IMR-90 (cell line): ENCODE results near the gene FKBP4. TPM values are rescaled to one million over a fixed set of nuclear protein-coding genes. Genes with fewer than 3 reads are reported as not detected.

Experiments used
- ATAC-seq: fragments of 200-7000 bp; cut with Tn5 transposase; 2 replicates; pipeline ENCODE4 v1.9.1; 2020; ENCODE audit warnings: low read depth, mild to moderate bottlenecking, moderate library complexity
- BruUV-seq: library from RNA; stranded (reverse); fragments of 400-500 nt; replicated peaks from 2 replicates; lab custom pipeline; 2021; lab: Mats Ljungman, UMichigan
- CTCF ChIA-PET: fragments of 300-600 bp; formaldehyde crosslinking; extraction: SDS; loops from one replicate; lab custom pipeline; 2021; ENCODE audit warnings: antibody characterized with exemption; lab: Yijun Ruan, JAX
- POLR2A ChIA-PET: fragments of 300-600 bp; sonication (Branson Sonifier 250); formaldehyde crosslinking; loops from one replicate; lab custom pipeline; 2022; ENCODE audit warnings: antibody characterized with exemption; ENCODE audit not compliant: unreplicated experiment; lab: Charles Lee
- DNase-seq: peaks from one replicate; pipeline ENCODE4 v3.0.0; 2013
- H2AFZ ChIP-seq: replicated peaks from 2 replicates; pipeline ENCODE3; 2013; ENCODE audit warnings: low read length, mild to moderate bottlenecking; ENCODE audit not compliant: poor library complexity
- H2AK5ac ChIP-seq: 2 replicates; pipeline ENCODE4 v1.6.1; 2013; ENCODE audit warnings: low read depth, low read length, inconsistent platforms
- H2AK9ac ChIP-seq: replicated peaks from 2 replicates; pipeline ENCODE3; 2013; ENCODE audit warnings: mild to moderate bottlenecking, low read depth, low read length, moderate library complexity; ENCODE audit not compliant: poor library complexity
- H2BK120ac ChIP-seq: 2 replicates; pipeline ENCODE4 v1.6.1; 2013; ENCODE audit warnings: low read depth, low read length, inconsistent platforms
- H2BK15ac ChIP-seq: 3 replicates; pipeline ENCODE4 v1.6.1; 2013; ENCODE audit warnings: low read depth, low read length, inconsistent platforms
- H2BK20ac ChIP-seq: 2 replicates; pipeline ENCODE4 v1.6.1; 2013; ENCODE audit warnings: low read depth, mild to moderate bottlenecking, inconsistent platforms, low read length, moderate library complexity
- H2BK5ac ChIP-seq: 2 replicates; pipeline ENCODE4 v1.6.1; 2013; ENCODE audit warnings: mild to moderate bottlenecking, low read depth, low read length, inconsistent platforms; ENCODE audit not compliant: poor library complexity, severe bottlenecking
- H3K14ac ChIP-seq: replicated peaks from 2 replicates; pipeline ENCODE4 v1.6.1; 2013; ENCODE audit warnings: low read depth, low read length, inconsistent platforms
- H3K18ac ChIP-seq: 2 replicates; pipeline ENCODE4 v1.6.1; 2013; ENCODE audit warnings: low read depth, low read length, control low read depth
- H3K23ac ChIP-seq: 2 replicates; pipeline ENCODE4 v1.6.1; 2013; ENCODE audit warnings: low read depth, low read length, inconsistent platforms
- H3K27ac ChIP-seq: 2 replicates; pipeline ENCODE4 v1.5.1; 2013; ENCODE audit warnings: mild to moderate bottlenecking, control low read depth, low read length; ENCODE audit not compliant: insufficient read depth
- H3K27me3 ChIP-seq: 2 replicates; pipeline ENCODE4 v1.6.1; 2013; ENCODE audit warnings: low read length; ENCODE audit not compliant: control insufficient read depth, insufficient read depth
- H3K36me3 ChIP-seq: 2 replicates; pipeline ENCODE4 v1.6.1; 2013; ENCODE audit warnings: low read length, mixed read lengths; ENCODE audit not compliant: control insufficient read depth, insufficient read depth
- H3K4ac ChIP-seq: 2 replicates; pipeline ENCODE4 v1.6.1; 2013; ENCODE audit warnings: low read depth, low read length, inconsistent platforms
- H3K4me1 ChIP-seq: 2 replicates; pipeline ENCODE4 v1.6.1; 2013; ENCODE audit warnings: low read length, mixed read lengths; ENCODE audit not compliant: control insufficient read depth, insufficient read depth
- H3K4me2 ChIP-seq: 2 replicates; pipeline ENCODE4 v1.6.1; 2013; ENCODE audit warnings: low read depth, mild to moderate bottlenecking, control low read depth, low read length, moderate library complexity
- H3K4me3 ChIP-seq: 2 replicates; pipeline ENCODE4 v1.5.1; 2013; ENCODE audit warnings: low read depth, mild to moderate bottlenecking, control low read depth, low read length, moderate library complexity; ENCODE audit not compliant: insufficient read depth
- H3K56ac ChIP-seq: 2 replicates; pipeline ENCODE4 v1.6.1; 2013; ENCODE audit warnings: low read length, inconsistent platforms; ENCODE audit not compliant: insufficient read depth; ENCODE audit errors: extremely low read depth
- H3K79me1 ChIP-seq, 2 experiments: 2 replicates each; pipeline ENCODE4 v1.6.1; 2013; ENCODE audit warnings: low read length in 2 of 2, inconsistent platforms in 1 of 2, low read depth in 1 of 2
- H3K9ac ChIP-seq: 2 replicates; pipeline ENCODE4 v1.6.1; 2013; ENCODE audit warnings: low read depth, low read length, control low read depth
- H3K9me1 ChIP-seq: 2 replicates; pipeline ENCODE4 v1.6.1; 2013; ENCODE audit warnings: low read length, inconsistent platforms; ENCODE audit not compliant: insufficient read depth
- H3K9me3 ChIP-seq: 2 replicates; pipeline ENCODE4 v1.6.1; 2013; ENCODE audit warnings: low read length; ENCODE audit not compliant: control insufficient read depth, insufficient read depth
- H4K20me1 ChIP-seq: 2 replicates; pipeline ENCODE4 v1.6.1; 2013; ENCODE audit warnings: low read length, inconsistent platforms; ENCODE audit not compliant: insufficient read depth
- H4K5ac ChIP-seq: 2 replicates; pipeline ENCODE4 v1.6.1; 2013; ENCODE audit warnings: mild to moderate bottlenecking, low read depth, low read length, control low read depth
- H4K8ac ChIP-seq, 2 experiments: 2 replicates each; pipeline ENCODE4 v1.6.1; 2013; ENCODE audit warnings: low read depth in 2 of 2, low read length in 2 of 2, control low read depth in 1 of 2, inconsistent platforms in 1 of 2
- H4K91ac ChIP-seq: 2 replicates; pipeline ENCODE4 v1.6.1; 2013; ENCODE audit warnings: low read depth, low read length, inconsistent platforms; ENCODE audit not compliant: insufficient read depth
- BHLHE40 ChIP-seq: fragments of 150-350 bp; IDR thresholded peaks from 2 replicates; pipeline ENCODE4 v1.6.1; 2016; ENCODE audit warnings: mild to moderate bottlenecking, low read depth, low read length
- CEBPB ChIP-seq: IDR thresholded peaks from 2 replicates; pipeline ENCODE4 v1.6.1; 2012; ENCODE audit warnings: low read depth, low read length, improper control_type of control experiment
- CHD1 ChIP-seq: IDR thresholded peaks from 2 replicates; pipeline ENCODE4 v1.6.1; 2012; ENCODE audit warnings: low read depth, low read length, improper control_type of control experiment
- CTCF ChIP-seq: conservative IDR thresholded peaks from 2 replicates; pipeline ENCODE4 v1.5.1; 2012; ENCODE audit warnings: mild to moderate bottlenecking, low read depth, low read length, improper control_type of control experiment
- FOS ChIP-seq: fragments of 150-350 bp; IDR thresholded peaks from 2 replicates; pipeline ENCODE4 v1.6.1; 2016; ENCODE audit warnings: low read depth, low read length
- MAFK ChIP-seq: IDR thresholded peaks from 2 replicates; pipeline ENCODE4 v1.6.1; 2012; ENCODE audit warnings: low read depth, low read length, improper control_type of control experiment
- MAZ ChIP-seq: IDR thresholded peaks from 2 replicates; pipeline ENCODE4 v1.6.1; 2012; ENCODE audit warnings: low read depth, mild to moderate bottlenecking, low read length, improper control_type of control experiment, moderate library complexity, borderline replicate concordance
- NFE2L2 ChIP-seq: fragments of 150-350 bp; IDR thresholded peaks from 2 replicates; pipeline ENCODE4 v1.6.1; 2016; ENCODE audit warnings: low read depth, mild to moderate bottlenecking, low read length
- POLR2A ChIP-seq: IDR thresholded peaks from 2 replicates; pipeline ENCODE4 v1.6.1; 2012; ENCODE audit warnings: mild to moderate bottlenecking, low read depth, low read length
- RAD21 ChIP-seq: IDR thresholded peaks from 2 replicates; pipeline ENCODE4 v1.6.1; 2012; ENCODE audit warnings: low read length, improper control_type of control experiment
- RFX5 ChIP-seq: IDR thresholded peaks from 2 replicates; pipeline ENCODE4 v1.8.0; 2012; ENCODE audit warnings: low read depth, mild to moderate bottlenecking, low read length, moderate library complexity
- SMC3 ChIP-seq: fragments of 150-350 bp; IDR thresholded peaks from 2 replicates; pipeline ENCODE4 v1.6.1; 2016; ENCODE audit warnings: low read depth, mild to moderate bottlenecking, antibody characterized with exemption, low read length, moderate library complexity
- WGBS, 2 experiments: methylation state at CpG; one replicate each; pipeline versions ENCODE4 v1.1.5 to v1.1.7; 2013; ENCODE audit warnings: missing lambda C conversion rate in 2 of 2; ENCODE audit not compliant: insufficient read length in 1 of 2; ENCODE audit errors: extremely low coverage in 2 of 2; 5-methylcytosine and 5-hydroxymethylcytosine counted together
- dilution Hi-C: fragments of 300-500 bp; cut with HindIII; formaldehyde crosslinking; loops from one replicate; pipeline ENCODE4 v1.14.3; 2018; ENCODE audit warnings: low sequenced_read_pairs; ENCODE audit not compliant: unreplicated experiment
- in situ Hi-C: fragments of 300-500 bp; cut with MboI; formaldehyde crosslinking; loops from 3 replicates; pipeline ENCODE4 v1.14.3; 2019; ENCODE audit warnings: low sequenced_read_pairs, inconsistent platforms, mixed read lengths
- intact Hi-C: fragments of 100-400 bp; cut with micrococcal nuclease; formaldehyde crosslinking; loops from 2 replicates; pipeline ENCODE4 v1.10.0; 2022
- polyA plus RNA-seq, 3 experiments: library from polyadenylated mRNA; depleted of rRNA; stranded (reverse); fragments of >200 nt; gene quantifications; 2 replicates each; pipeline ENCODE4 v1.2.3, GENCODE V29; 2012; ENCODE audit warnings: low replicate concordance in 1 of 3
- total RNA-seq: library from RNA; depleted of rRNA; stranded (reverse); fragments of >200 nt; gene quantifications from 2 replicates; pipeline ENCODE4 v1.2.3, GENCODE V29; 2012
- TF ChIP-seq, protein P1 (sequence below): fragments of 150-350 bp; IDR thresholded peaks from 2 replicates; pipeline ENCODE4 v1.6.1; 2017; ENCODE audit warnings: mild to moderate bottlenecking, antibody characterized with exemption, low read length, low read depth
- TF ChIP-seq, protein P2 (sequence below): fragments of 150-350 bp; IDR thresholded peaks from 2 replicates; pipeline ENCODE4 v1.6.1; 2016; ENCODE audit warnings: low read depth, mild to moderate bottlenecking, low read length, moderate library complexity, borderline replicate concordance

The FKBP4 gene
- total and polyA plus RNA-seq, 2 of the 4 experiments (the other 2 are of a cell fraction): 35.7 to 36.0 TPM

GRCh38 chr12:2801044-2801783, 6.4 kb downstream of the FKBP4 start:
- POLR2A ChIA-PET: no interaction called here
- H2BK15ac ChIP-seq: no peak overlapping the region
- peaks cover 43% of the 10 kb centered on the region for H3K36me3 ChIP-seq

More at GRCh38 chr12:2801044-2801783, 6.4 kb downstream of the FKBP4 start:
- H4K5ac ChIP-seq: no peak overlapping the region
- H4K8ac ChIP-seq: no peak overlapping the region
- H2BK5ac ChIP-seq: no peak overlapping the region
- 88% methylated on average over 7 of the region's 16 CpGs; no CpG with 5 or more reads in 1 of the 2 experiments for WGBS, 2 experiments
- H2AK9ac ChIP-seq: no peak overlapping the region
- H3K79me1 ChIP-seq: peaks cover 30 to 45% of the 10 kb centered on the region in 2 experiments
- no peak overlapping the region for H3K56ac ChIP-seq
- H3K4ac ChIP-seq: no peak overlapping the region
- CTCF ChIA-PET: interaction anchor here (1.1 kb wide), 1 partner anchor 13 kb away, joined by 3 read pairs; no protein-coding TSS in a partner anchor
- H2AK5ac ChIP-seq: no peak overlapping the region
- in situ Hi-C loops: no loop called here
- peaks cover 14% of the 10 kb centered on the region; the same call in 1 of the 2 replicates for H3K9me1 ChIP-seq
- peaks cover 28% of the 10 kb centered on the region for H4K20me1 ChIP-seq
- no peak overlapping the region for H3K14ac ChIP-seq
- no peak for ATAC-seq
- H2BK20ac ChIP-seq: no peak overlapping the region
- H2AFZ ChIP-seq: no peak overlapping the region
- no peak overlapping the region for H4K91ac ChIP-seq
- no TSS peak for BruUV-seq
- H3K9ac ChIP-seq: no peak overlapping the region
- H3K27me3 ChIP-seq: no peaks in the 10 kb centered on the region
- H2BK120ac ChIP-seq: no peak overlapping the region
- H3K4me2 ChIP-seq: no peak overlapping the region
- dilution Hi-C loops: no loop called here
- H3K4me1 ChIP-seq: peaks cover 16% of the 10 kb centered on the region
- TF ChIP-seq SMC3 (no peak), BHLHE40 (no peak), CHD1 (no peak), NFE2L2 (no peak), RAD21 (no peak), MAFK (no peak), RFX5 (no peak), CEBPB (no peak), POLR2A (no peak), MAZ (no peak), FOS (no peak), CTCF (no peak)
- TF ChIP-seq, protein P1, sequence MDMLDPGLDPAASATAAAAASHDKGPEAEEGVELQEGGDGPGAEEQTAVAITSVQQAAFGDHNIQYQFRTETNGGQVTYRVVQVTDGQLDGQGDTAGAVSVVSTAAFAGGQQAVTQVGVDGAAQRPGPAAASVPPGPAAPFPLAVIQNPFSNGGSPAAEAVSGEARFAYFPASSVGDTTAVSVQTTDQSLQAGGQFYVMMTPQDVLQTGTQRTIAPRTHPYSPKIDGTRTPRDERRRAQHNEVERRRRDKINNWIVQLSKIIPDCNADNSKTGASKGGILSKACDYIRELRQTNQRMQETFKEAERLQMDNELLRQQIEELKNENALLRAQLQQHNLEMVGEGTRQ: no peak
- TF ChIP-seq, protein P2, sequence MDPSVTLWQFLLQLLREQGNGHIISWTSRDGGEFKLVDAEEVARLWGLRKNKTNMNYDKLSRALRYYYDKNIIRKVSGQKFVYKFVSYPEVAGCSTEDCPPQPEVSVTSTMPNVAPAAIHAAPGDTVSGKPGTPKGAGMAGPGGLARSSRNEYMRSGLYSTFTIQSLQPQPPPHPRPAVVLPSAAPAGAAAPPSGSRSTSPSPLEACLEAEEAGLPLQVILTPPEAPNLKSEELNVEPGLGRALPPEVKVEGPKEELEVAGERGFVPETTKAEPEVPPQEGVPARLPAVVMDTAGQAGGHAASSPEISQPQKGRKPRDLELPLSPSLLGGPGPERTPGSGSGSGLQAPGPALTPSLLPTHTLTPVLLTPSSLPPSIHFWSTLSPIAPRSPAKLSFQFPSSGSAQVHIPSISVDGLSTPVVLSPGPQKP: no peak
- no peak overlapping the region for H3K18ac ChIP-seq
- no peak overlapping the region for H3K4me3 ChIP-seq
- no peaks in the 10 kb centered on the region for H3K9me3 ChIP-seq
- intact Hi-C loops: no loop called here
- no peak overlapping the region for H3K23ac ChIP-seq
- DNase-seq: no peak
- H3K27ac ChIP-seq: no peak overlapping the region
